ENCODE results near the gene HHAT.

HHAT gene

GRCh38 chr1:210588357-210588756 lies 259.7 kb downstream of the HHAT start:
- no peak for DNase-seq (ENCODE audit: low read depth in 1 of 2, low spot score in 1 of 2)

- no peak for DNase-seq (ENCODE audit: low read depth in 1 of 2, low spot score in 1 of 2)
Measured at GRCh38 chr1:210588946-210589345, 260.2 kb downstream of the HHAT start.

- no peak for DNase-seq (ENCODE audit: low read depth in 1 of 2, low spot score in 1 of 2)
Measured at GRCh38 chr1:210591214-210591613, 262.5 kb downstream of the HHAT start.

- DNase-seq (ENCODE audit: low read depth in 1 of 2, low spot score in 1 of 2): no peak
Measured at GRCh38 chr1:210594605-210595004, 265.9 kb downstream of the HHAT start.

GRCh38 chr1:210596641-210597040 lies 267.9 kb downstream of the HHAT start:
- DNase-seq (ENCODE audit: low read depth in 1 of 2, low spot score in 1 of 2): no peak

GRCh38 chr1:210597555-210598134 lies 268.9 kb downstream of the HHAT start:
- DNase-seq (ENCODE audit: low read depth in 1 of 2, low spot score in 1 of 2): no peak

GRCh38 chr1:210598135-210598652 lies 269.5 kb downstream of the HHAT start:
- no peak for DNase-seq (ENCODE audit: low read depth in 1 of 2, low spot score in 1 of 2)

- DNase-seq (ENCODE audit: low read depth in 1 of 2, low spot score in 1 of 2): no peak
Measured at GRCh38 chr1:210600421-210601159, 271.9 kb downstream of the HHAT start.

- no peak for DNase-seq (ENCODE audit: low read depth in 1 of 2, low spot score in 1 of 2)
Measured at GRCh38 chr1:210603123-210603522, 274.4 kb downstream of the HHAT start.

- DNase-seq (ENCODE audit: low read depth in 1 of 2, low spot score in 1 of 2): no peak
Measured at GRCh38 chr1:210605099-210605498, 276.4 kb downstream of the HHAT start.

- no peak for DNase-seq (ENCODE audit: low read depth in 1 of 2, low spot score in 1 of 2)
Measured at GRCh38 chr1:210607361-210607760, 278.7 kb downstream of the HHAT start.

- DNase-seq (ENCODE audit: low read depth in 1 of 2, low spot score in 1 of 2): no peak
Measured at GRCh38 chr1:210608767-210609166, 280.1 kb downstream of the HHAT start.

GRCh38 chr1:210616356-210616755 lies 287.7 kb downstream of the HHAT start:
- no peak for DNase-seq (ENCODE audit: low read depth in 1 of 2, low spot score in 1 of 2)

GRCh38 chr1:210617293-210617692 lies 288.6 kb downstream of the HHAT start:
- DNase-seq (ENCODE audit: low read depth in 1 of 2, low spot score in 1 of 2): no peak

GRCh38 chr1:210618369-210618768 lies 289.7 kb downstream of the HHAT start:
- DNase-seq (ENCODE audit: low read depth in 1 of 2, low spot score in 1 of 2): no peak

- DNase-seq (ENCODE audit: low read depth in 1 of 2, low spot score in 1 of 2): no peak
Measured at GRCh38 chr1:210620867-210621488, 292.3 kb downstream of the HHAT start.

- DNase-seq (ENCODE audit: low read depth in 1 of 2, low spot score in 1 of 2): no peak
Measured at GRCh38 chr1:210621712-210622111, 293.0 kb downstream of the HHAT start.

GRCh38 chr1:210624722-210625121 lies 296.0 kb downstream of the HHAT start:
- DNase-seq (ENCODE audit: low read depth in 1 of 2, low spot score in 1 of 2): no peak

- DNase-seq (ENCODE audit: low read depth in 1 of 2, low spot score in 1 of 2): no peak
Measured at GRCh38 chr1:210625715-210626114, 297.0 kb downstream of the HHAT start.

GRCh38 chr1:210626341-210626740 lies 297.6 kb downstream of the HHAT start:
- no peak for DNase-seq (ENCODE audit: low read depth in 1 of 2, low spot score in 1 of 2)

GRCh38 chr1:210627755-210628154 lies 299.1 kb downstream of the HHAT start:
- DNase-seq (ENCODE audit: low read depth in 1 of 2, low spot score in 1 of 2): no peak

GRCh38 chr1:210629276-210629675 lies 300.6 kb downstream of the HHAT start:
- no peak for DNase-seq (ENCODE audit: low read depth in 1 of 2, low spot score in 1 of 2)
